ENCODE measurements around the gene PLCB1. TPM values are rescaled to one million over a fixed set of nuclear protein-coding genes. Genes with fewer than 3 reads are reported as not detected.
A peak's percentile ranks its signal among the peaks of the same experiment; 100 is the strongest.

The PLCB1 gene
- total and polyA plus RNA-seq, 5 experiments from 2014 or later = 1.4 to 3.8 (median 2.8) TPM

GRCh38 chr20:8249634-8250033 lies 117.6 kb downstream of the PLCB1 start:
- peaks cover 0 to 2% (median 0%) of the 10 kb centered on the region in 5 donors for H3K27me3 Mint-ChIP-seq
- DNase-seq = no peak
- H3K27ac Mint-ChIP-seq = no peak overlapping the region
- no peaks in the 10 kb centered on the region for H3K4me1 Mint-ChIP-seq
- H3K9me3 Mint-ChIP-seq = no peaks in the 10 kb centered on the region
- POLR2A ChIA-PET = no interaction called here
- H3K36me3 Mint-ChIP-seq = no peaks in the 10 kb centered on the region
- no peak for ATAC-seq
- H3K4me3 Mint-ChIP-seq = no peak overlapping the region

DNA sequence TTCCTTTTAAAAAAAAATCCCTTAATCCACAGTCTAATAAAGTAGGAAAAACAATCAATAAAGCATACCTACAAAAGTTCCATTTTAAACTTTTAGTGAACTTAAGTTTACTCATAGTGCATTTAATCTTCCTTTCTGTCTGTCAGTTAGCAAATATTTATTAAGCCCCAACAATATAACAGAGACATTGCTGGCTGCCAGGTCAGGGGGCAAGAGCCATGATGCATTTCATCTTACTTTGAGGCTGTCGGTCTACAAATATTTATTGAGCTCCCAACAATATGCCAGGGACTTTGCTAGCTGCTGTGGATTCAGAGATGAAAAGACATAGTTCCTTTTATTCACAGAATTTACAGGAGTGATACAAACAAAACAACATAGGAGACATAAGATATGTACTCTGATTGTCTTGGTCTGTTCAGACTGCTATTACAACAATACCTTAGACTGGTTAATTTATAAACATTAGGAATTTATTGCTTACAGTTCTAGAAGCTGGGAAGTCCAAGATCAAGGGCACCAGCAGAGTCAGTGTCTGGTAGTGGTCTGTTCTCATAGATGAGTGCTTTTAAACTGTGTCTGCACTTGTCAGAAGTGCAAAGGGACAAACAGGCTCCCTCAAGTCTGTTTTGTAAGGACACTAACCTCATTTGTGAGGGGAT lies 118.6 kb downstream of the PLCB1 start:
- no peak for DNase-seq
- POLR2A ChIA-PET = no interaction called here
- H3K4me3 Mint-ChIP-seq = no peak overlapping the region
- H3K36me3 Mint-ChIP-seq = no peaks in the 10 kb centered on the region
- no peak for ATAC-seq
- H3K27me3 Mint-ChIP-seq = peaks cover 0 to 2% (median 0%) of the 10 kb centered on the region in 5 donors
- no peak overlapping the region for H3K27ac Mint-ChIP-seq
- no peaks in the 10 kb centered on the region for H3K9me3 Mint-ChIP-seq
- no peaks in the 10 kb centered on the region for H3K4me1 Mint-ChIP-seq

DNA sequence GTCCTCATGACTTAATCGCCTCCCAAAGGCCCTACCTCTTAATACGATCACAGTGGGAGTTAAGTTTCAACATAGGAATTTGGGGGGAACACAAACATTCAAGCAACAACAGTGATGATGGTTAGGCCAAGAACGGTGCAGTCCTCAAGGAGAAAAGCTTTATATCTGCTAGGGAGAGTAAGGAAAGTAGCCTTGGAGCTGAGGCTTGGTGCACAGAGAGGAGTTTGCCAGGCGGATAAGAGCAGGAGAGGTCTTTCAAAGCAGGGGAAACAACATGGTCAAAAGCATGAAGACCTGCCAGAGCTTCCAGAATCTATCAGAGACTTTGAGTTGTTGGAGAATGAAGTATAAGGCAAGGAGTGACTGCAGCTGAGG lies 119.1 kb downstream of the PLCB1 start:
- DNase-seq = no peak
- Mint-ChIP-seq H3K4me1 (no peaks in the 10 kb centered on the region), H3K27me3 (peaks cover 0 to 2% (median 0%) of the 10 kb centered on the region in 5 donors), H3K4me3 (no peak overlapping the region), H3K27ac (no peak overlapping the region), H3K36me3 (no peaks in the 10 kb centered on the region), H3K9me3 (no peaks in the 10 kb centered on the region)
- ATAC-seq = no peak
- POLR2A ChIA-PET = no interaction called here

DNA sequence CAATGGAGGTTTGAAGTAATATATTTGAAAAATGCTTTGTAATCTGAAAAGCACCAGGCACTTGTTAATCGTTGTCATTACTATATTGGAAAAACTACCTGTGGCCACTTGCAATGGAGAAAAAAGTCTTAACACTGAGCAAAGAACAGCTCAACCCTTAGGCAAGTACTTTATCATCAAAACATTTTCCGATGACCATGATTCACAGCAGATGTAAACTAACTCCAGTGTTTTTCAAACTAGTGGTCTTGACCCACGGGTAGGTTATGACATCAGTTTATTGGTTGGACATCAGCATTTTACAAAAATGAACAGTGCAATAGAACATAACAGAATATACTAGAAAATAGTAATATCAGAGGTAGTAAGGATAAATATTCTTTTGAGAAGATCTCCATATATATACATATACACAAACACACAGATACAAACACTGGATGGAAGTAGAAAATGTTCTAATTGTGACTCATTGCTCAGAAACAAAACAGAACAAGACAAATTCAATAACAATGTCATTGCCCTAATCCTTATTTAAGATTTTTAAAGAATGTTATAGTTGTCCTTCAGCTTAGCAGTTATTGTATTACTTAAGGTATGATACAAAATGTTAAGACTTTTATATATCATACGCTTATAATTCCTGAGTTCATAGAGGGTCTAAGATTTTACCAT lies 123.0 kb downstream of the PLCB1 start:
- POLR2A ChIA-PET = no interaction called here
- no peaks in the 10 kb centered on the region for H3K9me3 Mint-ChIP-seq
- ATAC-seq (no peak), DNase-seq (no peak)
- H3K36me3 Mint-ChIP-seq = no peaks in the 10 kb centered on the region
- H3K4me1 Mint-ChIP-seq = no peaks in the 10 kb centered on the region
- peaks cover 0 to 2% (median 0%) of the 10 kb centered on the region in 5 donors for H3K27me3 Mint-ChIP-seq
- no peak overlapping the region for H3K4me3 Mint-ChIP-seq
- no peak overlapping the region for H3K27ac Mint-ChIP-seq

- no peaks in the 10 kb centered on the region for H3K4me1 Mint-ChIP-seq
- no peak for ATAC-seq
- peak overlapping the region in 1 of 10 donors; percentile 78 for H3K27ac Mint-ChIP-seq
- H3K4me3 Mint-ChIP-seq = no peak overlapping the region
- no peaks in the 10 kb centered on the region for H3K9me3 Mint-ChIP-seq
- no peak for DNase-seq
- H3K27me3 Mint-ChIP-seq = peaks cover 0 to 2% (median 0%) of the 10 kb centered on the region in 5 donors
- no peaks in the 10 kb centered on the region for H3K36me3 Mint-ChIP-seq
- POLR2A ChIA-PET = no interaction called here
Measured at GRCh38 chr20:8255945-8256632, 124.0 kb downstream of the PLCB1 start.

DNA sequence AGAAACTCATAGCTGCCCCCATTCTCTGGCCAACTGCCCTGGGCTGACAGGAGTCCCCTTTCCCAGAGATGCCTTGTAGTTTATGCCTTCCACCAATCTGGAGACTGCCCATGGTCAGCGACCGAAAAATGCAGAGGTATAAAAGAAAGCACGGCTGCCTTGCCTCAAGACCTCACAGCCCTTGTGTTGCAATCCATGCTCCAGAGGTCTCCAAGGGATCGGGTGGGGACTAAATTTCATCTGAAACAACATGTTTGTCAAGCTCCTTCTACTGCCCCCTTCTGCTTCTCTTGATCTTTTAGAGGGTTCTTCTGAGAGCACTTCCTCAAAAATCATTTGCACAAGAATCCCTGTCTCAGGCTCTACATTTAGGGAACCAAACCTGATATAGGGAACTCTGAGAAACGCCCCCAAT lies 128.8 kb downstream of the PLCB1 start:
- Mint-ChIP-seq H3K4me3 (no peak overlapping the region), H3K9me3 (no peaks in the 10 kb centered on the region), H3K27me3 (no peaks in the 10 kb centered on the region), H3K4me1 (no peaks in the 10 kb centered on the region), H3K27ac (no peak overlapping the region), H3K36me3 (no peaks in the 10 kb centered on the region)
- ATAC-seq = no peak
- no peak for DNase-seq
- POLR2A ChIA-PET = no interaction called here

GRCh38 chr20:8262721-8263120 lies 130.7 kb downstream of the PLCB1 start:
- Mint-ChIP-seq H3K9me3 (no peaks in the 10 kb centered on the region), H3K4me3 (no peak overlapping the region), H3K4me1 (no peaks in the 10 kb centered on the region), H3K36me3 (no peaks in the 10 kb centered on the region), H3K27ac (peak overlapping the region in 1 of 10 donors; percentile 19), H3K27me3 (no peaks in the 10 kb centered on the region)
- POLR2A ChIA-PET = no interaction called here
- ATAC-seq (no peak), DNase-seq (no peak)

- peaks cover 0 to 5% (median 0%) of the 10 kb centered on the region in 9 donors for H3K9me3 Mint-ChIP-seq
- ATAC-seq (no peak), DNase-seq (no peak)
- H3K27me3 Mint-ChIP-seq = peaks cover 0 to 2% (median 0%) of the 10 kb centered on the region in 5 donors
- no peaks in the 10 kb centered on the region for H3K4me1 Mint-ChIP-seq
- POLR2A ChIA-PET = no interaction called here
- H3K36me3 Mint-ChIP-seq = peaks cover 0 to 2% (median 0%) of the 10 kb centered on the region in 3 donors
- no peak overlapping the region for H3K4me3 Mint-ChIP-seq
- no peak overlapping the region for H3K27ac Mint-ChIP-seq
Measured at GRCh38 chr20:8265588-8265987, 133.5 kb downstream of the PLCB1 start.

DNA sequence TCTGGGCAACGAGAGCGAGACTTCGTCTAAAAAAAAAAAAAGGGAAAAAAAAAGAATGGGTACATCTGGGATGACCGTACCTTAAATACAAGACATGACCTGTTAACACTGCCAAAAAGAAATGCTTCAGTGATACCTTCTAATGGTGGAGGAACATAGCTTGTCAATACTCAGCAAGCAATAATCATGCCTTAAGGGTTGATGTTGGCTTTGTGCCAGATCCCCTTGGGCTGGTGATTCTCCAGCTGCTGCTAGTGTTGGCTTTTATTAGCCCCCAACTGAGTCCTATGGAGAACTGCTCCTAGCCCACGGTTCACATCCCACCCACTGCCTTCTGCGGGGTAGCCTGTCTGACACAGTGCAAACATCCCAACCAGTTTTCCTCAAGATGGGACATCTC lies 134.9 kb downstream of the PLCB1 start:
- H3K36me3 Mint-ChIP-seq = peaks cover 0 to 2% (median 0%) of the 10 kb centered on the region in 3 donors
- H3K9me3 Mint-ChIP-seq = peaks cover 0 to 5% (median 0%) of the 10 kb centered on the region in 9 donors
- ATAC-seq = no peak
- no peak for DNase-seq
- no peak overlapping the region for H3K4me3 Mint-ChIP-seq
- no peak overlapping the region for H3K27ac Mint-ChIP-seq
- H3K4me1 Mint-ChIP-seq = peaks cover 0 to 7% (median 0%) of the 10 kb centered on the region in 4 donors
- POLR2A ChIA-PET = no interaction called here
- peaks cover 0 to 5% (median 0%) of the 10 kb centered on the region in 5 donors for H3K27me3 Mint-ChIP-seq

GRCh38 chr20:8271727-8272126 lies 139.7 kb downstream of the PLCB1 start:
- Mint-ChIP-seq H3K9me3 (peaks cover 0 to 5% (median 0%) of the 10 kb centered on the region in 9 donors), H3K4me3 (no peak overlapping the region), H3K27me3 (peaks cover 0 to 11% (median 6%) of the 10 kb centered on the region in 5 donors), H3K4me1 (peaks cover 0 to 22% (median 1%) of the 10 kb centered on the region in 4 donors), H3K27ac (no peak overlapping the region), H3K36me3 (peaks cover 0 to 2% (median 0%) of the 10 kb centered on the region in 3 donors)
- DNase-seq = no peak
- POLR2A ChIA-PET = no interaction called here
- no peak for ATAC-seq

- Mint-ChIP-seq H3K27me3 (peaks cover 0 to 11% (median 6%) of the 10 kb centered on the region in 5 donors), H3K9me3 (peaks cover 0 to 5% (median 0%) of the 10 kb centered on the region in 9 donors), H3K36me3 (peaks cover 0 to 2% (median 0%) of the 10 kb centered on the region in 3 donors), H3K27ac (no peak overlapping the region), H3K4me3 (no peak overlapping the region), H3K4me1 (peaks cover 0 to 22% (median 1%) of the 10 kb centered on the region in 4 donors)
- POLR2A ChIA-PET = no interaction called here
- ATAC-seq (no peak), DNase-seq (no peak)
Measured at GRCh38 chr20:8272766-8273165, 140.7 kb downstream of the PLCB1 start.

GRCh38 chr20:8284902-8285301 lies 152.8 kb downstream of the PLCB1 start:
- Mint-ChIP-seq H3K36me3 (no peaks in the 10 kb centered on the region), H3K9me3 (no peaks in the 10 kb centered on the region), H3K4me1 (no peaks in the 10 kb centered on the region), H3K27me3 (peaks cover 0 to 4% (median 0%) of the 10 kb centered on the region in 5 donors), H3K4me3 (no peak overlapping the region), H3K27ac (no peak overlapping the region)
- no peak for ATAC-seq
- no peak for DNase-seq
- POLR2A ChIA-PET = no interaction called here

GRCh38 chr20:8287340-8287739 lies 155.3 kb downstream of the PLCB1 start:
- ATAC-seq (no peak), DNase-seq (no peak)
- H3K27ac Mint-ChIP-seq = no peak overlapping the region
- no peaks in the 10 kb centered on the region for H3K9me3 Mint-ChIP-seq
- no peaks in the 10 kb centered on the region for H3K36me3 Mint-ChIP-seq
- no peak overlapping the region for H3K4me3 Mint-ChIP-seq
- no peaks in the 10 kb centered on the region for H3K4me1 Mint-ChIP-seq
- peaks cover 0 to 4% (median 0%) of the 10 kb centered on the region in 5 donors for H3K27me3 Mint-ChIP-seq
- POLR2A ChIA-PET = no interaction called here

All from naive thymus-derived CD8-positive, alpha-beta T cell (primary cell).